NCI-H2171 treated with DMSO at 0.1 percent for 48 hours (cell line): Measurements from ENCODE around the gene TRIM69.
"Not testable (repeated sequence)": the region's sequence is repeated elsewhere in the genome, so short reads cannot be mapped to it uniquely, and the experiment has no call there.

Experiments used
- DNase-seq: peaks from one replicate; lab custom pipeline; 2025; lab: John Stamatoyannopoulos, UW

The TRIM69 gene

DNA sequence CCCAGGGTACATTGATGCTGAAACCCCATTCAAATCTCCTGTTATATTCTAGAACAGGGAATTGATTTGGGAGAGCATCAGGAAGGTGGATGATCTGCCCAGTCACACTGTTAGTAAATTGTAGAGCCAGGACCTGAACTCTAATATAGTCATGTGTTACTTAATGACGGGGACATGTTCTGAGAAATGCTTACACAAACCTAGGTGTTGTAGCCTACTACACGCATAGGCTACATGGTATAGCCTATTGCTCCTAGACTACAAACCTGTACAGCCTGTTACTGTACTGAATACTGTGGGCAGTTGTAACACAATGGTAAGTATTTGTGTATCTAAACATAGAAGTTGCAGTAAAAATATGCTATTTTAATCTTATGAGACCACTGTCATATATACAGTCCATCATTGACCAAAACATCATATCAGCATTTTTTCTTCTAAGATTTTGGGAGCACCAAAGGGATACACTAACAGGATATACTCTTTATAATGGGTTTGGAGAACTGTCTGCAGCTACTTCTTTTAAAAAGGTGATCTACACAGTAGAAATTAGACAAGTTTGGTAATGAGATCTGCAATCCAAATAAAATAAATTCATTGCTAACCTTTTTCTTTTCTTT, 19.2 kb upstream of the TRIM69 start:
- no peak for DNase-seq

DNA sequence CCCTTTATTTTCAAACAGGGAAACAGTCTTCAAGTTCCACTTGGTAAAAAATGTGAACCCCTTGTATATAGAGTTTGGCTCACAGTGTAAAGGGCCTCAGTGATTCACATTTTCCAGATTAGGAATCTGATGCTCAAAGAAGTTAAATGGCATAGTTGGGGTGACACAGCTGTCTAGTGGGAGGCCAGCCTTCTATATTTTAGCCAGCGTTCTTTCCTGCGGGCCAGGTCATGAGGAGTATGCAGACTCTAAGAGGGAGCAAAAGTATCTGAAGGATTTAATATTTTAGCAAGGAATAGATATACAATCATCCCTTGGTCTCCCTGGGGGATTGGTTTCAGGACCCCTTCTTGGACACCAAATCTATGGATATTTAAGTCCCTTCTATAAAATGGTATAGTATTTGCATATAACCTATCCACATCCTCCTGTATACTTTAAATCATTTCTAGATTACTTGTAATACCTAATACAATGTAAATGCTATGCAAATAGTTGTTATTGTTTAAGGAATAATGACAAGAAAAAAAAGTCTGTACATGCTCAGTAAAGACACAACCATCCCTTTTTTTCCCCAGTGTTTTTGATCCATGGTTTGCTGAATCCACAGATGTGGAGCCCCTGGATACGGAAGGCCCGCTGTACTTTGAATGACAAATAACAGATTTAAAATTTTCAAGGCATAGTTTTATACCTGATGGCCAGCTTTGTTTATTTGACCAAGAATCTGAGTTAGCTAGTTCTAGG, 18.0 kb upstream of the TRIM69 start:
- DNase-seq, result no peak

DNA sequence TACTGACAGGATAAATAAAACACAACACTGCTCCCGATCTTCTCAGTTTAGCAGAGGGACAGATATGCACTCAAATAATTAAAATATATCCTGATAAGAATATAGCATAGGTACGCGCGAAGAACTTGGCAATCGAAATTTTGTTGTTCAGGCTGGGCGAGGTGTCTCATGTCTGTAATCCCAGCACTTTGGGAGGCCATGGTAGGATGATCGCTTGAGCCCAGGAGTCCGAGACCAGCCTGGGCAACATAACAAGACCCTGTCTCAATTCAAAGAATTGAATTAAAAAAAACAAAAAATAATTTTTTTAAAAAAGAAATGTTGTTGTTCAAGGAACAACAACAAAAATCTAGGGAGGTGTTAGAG, 17.4 kb upstream of the TRIM69 start:
- no peak for DNase-seq

DNA sequence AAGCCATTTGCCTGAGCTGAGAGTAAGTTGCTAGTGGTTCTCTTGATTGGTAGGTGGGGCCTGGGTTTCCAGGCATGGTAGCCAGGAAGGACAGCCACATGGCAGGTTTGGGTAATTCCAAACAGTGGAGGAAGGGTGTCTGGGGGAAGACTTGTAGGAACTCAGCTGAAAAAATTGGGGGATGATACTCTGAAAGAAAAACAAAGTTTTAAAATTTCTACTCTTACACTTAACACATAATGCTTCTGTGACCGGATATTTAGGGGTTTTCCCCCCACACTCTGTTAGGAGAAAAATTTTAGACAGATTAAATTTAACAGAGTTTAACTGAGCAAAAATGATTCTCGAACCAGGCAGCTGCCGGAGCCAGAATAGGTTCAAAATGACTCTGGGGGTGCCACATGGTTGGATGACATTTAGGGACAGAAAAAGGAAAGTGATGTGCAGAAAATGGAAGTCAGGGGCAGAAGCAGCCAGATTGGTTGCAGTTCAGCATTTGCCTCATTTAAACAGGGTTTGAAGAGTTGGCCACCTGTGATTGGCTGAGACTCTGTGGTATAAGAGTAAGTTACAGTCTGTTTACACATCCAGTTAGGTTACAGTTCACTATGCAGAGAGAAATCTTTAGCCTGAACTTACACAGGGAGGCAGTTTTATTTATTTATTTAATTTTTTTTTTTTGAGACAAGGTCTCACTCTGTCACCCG, 16.9 kb upstream of the TRIM69 start:
- peak; percentile 11 for DNase-seq

DNA sequence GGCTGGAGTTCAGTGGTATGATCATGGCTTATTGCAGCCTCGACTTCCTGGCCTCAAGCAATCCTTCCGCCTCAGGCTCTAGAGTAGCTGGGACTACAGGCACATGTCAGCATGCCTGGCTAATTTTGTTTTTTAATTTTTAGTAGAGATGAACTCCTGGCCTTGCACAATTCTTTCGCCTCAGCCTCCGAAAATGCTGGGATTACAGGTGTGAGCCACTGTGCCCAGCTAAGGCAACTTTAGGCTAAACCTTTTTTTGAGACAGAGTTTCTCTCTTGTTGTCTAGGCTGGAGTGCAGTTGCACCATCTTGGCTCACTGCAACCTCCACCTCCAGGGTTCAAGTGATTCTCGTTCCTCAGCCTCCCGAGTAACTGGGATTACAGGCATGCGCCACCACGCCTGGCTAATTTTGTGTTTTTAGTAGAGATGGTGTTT, 16.3 kb upstream of the TRIM69 start:
- not testable (repeated sequence) for DNase-seq

DNA sequence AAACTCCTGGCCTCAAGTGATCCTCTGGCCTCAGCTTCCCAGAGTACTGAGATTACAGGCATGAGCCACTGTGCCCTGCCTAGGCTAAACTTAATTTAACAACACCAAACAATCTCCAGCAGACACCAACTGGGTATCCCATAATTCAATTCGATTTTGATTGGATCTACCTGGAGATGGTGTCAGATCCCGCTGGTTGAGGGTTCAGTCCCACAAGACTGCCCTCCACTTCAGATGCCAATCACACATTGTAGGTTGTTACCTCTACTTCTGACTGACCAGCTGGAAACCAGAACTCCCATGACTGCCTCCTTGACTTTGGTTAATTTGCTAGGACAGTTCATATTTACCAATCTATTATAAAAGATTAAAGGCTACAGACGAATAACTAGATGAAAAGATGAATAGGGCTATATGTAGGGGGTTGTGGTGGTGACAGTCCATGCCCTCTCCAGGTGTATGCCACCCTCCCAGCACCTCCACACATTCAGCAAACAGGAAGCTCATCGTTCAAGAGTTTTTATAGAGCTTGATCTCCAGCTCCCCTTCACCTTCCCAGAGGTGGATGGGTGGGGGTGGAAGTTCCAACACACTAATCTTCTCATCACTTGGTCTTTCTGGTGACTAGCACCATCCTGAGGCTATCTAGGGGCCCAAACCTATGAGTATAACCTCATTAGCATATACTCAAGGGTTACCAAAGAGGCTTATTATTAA, 15.7 kb upstream of the TRIM69 start:
- DNase-seq, result no peak

DNA sequence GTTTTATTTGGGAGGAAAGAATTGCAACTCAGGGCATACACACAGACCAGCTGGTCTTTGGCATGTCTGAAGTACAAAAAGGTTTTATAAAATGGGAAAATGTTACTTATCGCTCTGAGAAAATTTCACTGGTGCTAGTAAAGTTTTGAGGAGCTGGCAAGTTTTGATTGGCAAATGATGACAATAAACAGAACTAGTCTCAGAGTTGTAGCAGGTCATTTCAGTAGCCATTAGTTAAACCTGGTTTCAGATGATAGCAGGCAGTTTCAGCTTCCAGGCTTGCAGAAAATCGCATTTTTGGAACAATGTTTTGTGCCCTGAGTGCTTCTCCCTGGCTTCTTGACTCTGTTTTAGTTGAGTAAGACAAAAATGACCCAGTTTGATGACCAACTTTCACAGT, 14.3 kb upstream of the TRIM69 start:
- no peak for DNase-seq

DNA sequence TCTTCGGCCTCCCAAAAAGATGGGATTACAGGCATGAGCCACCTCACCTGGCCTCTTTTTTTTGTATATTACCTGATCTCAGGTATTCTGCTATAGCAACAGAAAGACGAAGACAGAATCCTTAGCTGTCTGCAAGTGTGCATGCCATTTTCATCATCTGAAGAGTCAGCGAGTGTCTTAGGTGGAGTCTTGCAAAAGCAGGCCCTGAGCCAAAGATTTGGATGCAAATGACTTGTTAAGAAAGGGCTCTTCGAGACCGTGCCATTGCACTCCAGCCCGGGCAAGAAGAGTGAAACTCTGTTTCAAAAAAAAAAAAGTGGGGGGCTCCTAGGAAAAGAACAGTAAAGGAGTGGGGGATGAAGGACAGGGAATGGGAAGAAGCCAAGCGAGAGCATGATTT, 10.2 kb upstream of the TRIM69 start:
- DNase-seq, result no peak

DNA sequence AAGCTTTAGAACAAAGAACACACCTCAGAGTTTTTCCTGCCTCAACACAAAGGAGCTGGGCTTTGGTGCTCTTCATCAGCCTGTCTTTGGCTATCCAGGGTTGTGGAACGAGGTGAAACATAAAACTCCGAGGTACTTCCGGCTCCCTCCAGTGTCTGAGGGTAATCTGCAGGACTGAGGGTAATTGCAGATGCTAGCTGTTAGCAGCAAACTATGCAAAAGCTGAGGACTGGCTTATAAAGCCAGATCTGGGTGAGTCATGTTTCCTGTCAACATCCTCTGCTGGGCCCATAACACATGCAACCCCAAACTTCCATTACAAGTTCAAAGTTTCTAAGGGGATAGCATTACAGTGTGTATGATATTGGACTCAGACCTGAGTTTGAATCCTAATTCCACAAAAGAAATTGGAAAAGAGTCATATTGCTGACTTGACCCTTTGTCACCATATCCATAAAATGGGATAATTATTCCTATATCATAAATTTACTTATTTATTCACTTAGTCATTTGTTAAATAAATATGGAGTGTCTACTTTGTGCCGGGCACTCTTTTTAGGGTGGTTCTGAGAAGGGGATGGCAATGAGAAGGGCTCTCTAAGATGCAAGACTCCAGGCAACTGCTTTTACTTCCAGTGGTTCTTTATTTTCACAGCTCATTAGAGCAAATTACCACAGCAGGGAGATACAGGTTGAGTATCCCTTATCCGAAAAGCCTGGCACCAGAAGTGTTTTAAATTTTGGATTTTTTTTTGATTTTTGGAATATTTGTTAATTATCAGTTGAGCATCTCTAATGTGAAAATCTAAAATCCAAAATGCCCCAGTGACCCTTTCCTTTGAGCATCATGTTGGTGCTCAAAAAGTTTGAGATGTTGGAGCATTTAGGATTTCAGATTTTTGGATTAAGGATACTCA, 9.5 kb upstream of the TRIM69 start:
- no peak for DNase-seq

DNA sequence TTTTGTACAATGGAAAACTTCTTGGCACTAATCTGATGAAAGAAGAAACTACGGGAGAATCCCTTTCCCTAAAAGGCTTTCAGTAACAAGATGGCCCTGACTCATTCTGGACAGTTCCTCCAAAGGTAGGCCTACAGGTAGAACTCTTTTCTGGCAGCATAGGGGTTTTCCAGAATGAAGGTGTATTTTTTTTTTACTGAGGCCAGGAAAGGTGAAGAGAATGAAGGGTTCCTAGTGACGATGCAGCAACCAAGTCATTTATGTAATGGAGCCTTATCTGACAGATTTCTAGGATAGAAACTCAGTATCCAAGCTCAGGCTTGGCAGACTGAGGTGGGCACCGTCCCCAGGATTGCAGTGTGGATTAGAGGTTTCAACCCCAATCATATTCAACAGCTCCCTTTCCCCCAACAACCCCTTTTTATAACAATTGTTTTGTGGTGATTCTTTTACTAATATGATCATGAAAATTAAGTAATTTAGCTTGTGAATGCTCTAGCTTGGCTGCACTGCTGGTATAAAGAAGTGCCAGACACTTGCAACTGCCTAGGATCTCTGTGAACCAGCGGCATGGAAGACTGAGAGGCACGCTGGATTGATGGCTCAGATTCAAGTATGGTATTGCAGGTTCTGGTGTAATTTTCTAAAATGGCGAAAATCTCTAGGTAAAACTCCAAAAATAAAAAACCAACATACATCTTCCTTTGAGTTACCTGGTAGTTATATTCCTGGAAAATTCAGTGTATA, 8.7 kb upstream of the TRIM69 start:
- DNase-seq, result no peak

DNA sequence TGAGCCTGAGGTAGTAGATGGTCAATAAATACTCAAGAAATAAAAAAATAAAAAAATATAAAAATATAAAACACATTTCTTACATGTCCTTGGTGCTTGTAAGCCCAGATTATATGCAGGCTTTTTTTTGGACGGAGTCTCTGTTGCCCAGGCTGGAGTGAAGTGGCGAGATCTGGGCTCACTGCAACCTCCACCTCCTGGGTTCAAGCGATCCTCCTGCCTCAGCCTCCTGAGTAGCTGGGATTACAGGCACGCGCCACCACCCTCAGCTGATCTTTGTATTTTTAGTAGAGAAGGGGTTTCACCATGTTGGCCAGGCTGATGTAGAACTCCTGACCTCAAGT, 8.1 kb upstream of the TRIM69 start:
- not testable (repeated sequence) for DNase-seq

DNA sequence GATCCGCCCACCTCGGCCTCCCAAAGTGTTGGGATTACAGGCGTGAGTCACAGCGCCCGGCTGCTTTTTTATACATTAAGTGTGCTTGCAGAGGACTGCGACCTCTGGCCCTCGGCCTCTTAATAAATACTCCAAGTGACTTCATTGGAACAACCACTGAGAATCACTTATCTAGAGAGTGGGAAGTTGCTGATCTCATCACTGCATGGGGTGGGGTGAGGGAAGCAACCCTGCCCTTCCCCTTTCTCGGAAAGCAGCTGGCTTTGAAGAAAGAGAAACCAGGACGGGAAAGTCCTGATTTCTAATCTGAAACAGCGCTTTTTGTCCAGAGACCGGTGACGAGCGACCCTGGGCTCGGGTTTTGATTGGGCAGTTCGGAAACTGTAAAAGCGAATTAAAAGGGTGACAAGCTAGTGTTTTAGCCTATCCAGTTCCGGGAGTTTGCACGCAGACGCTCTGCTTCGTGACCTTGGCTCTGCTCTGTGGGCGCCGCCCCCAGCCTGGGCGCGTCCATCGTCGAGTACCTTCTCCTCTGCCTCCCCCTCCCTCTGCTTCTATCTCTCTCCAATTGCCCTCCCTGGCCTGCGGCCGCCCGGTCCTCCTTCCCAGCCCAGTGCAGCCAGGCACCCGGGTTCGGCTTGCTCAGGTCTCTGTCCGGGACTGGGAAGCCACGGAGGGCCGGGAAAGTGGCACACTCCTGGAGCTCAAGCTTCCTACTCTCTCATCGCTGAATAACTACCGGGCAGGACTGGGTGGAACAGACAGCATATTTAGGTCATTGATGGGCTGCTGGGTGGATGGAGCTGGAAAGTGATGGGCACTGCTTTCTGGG, 7.5 kb upstream of the TRIM69 start:
- DNase-seq, result peak; percentile 98

DNA sequence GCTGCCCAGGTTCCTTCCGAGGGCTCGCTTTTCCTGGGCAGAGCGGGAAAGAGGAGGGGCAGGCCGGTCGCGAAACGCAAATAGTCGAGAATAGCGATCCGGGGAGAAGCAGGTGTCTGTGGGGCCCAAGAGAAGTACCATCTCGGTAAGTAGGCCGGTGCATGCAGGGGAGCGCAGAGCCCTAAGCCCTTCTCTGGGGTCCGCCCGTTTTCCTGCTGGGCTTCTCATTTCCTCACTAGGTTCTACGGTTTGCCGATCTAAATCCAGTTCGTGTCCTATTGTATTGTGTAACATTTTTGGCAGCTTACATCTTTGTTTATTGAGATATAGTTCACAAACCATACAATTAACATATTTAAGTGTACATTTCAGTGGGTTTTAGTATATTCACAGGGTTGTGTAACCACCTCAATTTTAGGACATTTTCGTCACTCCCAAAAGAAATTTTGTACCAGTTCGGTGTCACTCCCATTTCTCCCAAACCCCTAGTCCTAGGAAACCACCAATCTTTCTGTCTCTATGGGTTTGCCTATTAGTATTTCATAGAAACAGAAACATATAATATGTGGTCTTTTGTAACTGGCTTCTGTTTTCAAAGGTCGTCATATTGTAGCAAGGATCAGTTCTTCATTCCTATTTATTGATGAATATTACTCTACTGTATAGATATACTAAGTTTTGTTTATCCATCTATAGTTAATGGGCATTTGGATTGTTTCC, 6.8 kb upstream of the TRIM69 start:
- peak; percentile 59 for DNase-seq

DNA sequence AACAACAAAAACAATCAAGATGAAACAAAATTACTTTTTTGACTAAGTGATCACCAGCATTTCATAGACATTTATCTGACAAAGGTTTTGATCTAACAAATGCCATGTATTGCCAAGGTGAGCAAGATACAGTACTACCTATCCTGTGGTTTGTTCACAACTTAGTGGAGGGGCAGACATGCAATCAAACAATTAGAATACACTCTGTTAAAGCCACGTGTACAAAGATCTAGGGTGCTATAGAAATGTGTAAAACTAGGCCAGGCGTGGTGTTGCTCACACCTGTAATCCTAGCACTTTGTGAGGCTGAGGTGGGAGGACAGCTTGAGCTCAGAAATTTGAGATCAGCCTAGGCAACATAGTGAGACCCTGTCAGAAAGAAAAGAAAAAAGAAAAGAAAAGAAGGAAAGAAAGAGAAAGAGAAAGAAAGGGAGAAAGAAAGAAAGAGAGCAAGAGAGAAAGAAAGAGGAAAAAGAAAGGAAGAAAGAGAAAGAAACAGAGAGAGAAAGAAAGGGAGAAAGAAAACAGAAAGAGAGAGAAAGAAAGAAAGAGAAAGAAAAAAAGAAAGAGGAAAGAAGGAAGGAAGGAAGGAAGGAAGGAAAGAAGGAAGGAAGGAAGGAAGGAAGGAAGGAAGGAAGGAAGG, 1.4 kb upstream of the TRIM69 start:
- no peak for DNase-seq

DNA sequence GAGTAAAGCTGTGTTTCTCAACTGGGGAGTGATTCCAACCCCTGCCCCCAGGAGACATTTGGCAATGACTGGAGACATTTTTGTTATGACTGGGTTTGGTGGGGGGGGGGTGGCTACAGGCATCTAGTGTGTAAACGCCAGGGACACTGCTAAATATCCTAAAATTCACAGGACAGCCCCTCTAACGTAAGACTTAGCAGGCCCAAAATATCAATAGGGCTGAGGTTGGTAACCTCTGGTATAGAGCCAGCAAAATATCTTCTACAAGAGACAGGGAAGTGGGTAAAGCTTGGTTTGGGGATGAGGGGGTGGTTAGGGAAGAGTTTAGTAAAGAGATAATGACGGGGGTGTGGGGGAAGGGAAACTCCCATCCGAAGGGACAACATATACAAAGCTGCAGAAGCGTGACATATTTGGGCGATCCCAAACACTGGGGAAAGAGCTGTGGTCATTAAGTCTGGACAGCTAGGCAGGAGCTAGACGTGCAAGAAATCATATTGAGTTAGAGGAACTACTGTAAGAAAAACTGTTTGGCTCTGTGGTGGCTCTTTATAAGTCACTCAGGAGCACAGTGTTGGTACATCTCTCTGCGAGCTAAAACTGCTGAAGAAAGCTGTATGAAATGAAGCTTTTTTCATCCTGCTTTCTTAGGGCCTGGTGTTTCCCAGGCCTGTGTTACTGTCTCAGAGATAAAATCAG, 697 bp upstream of the TRIM69 start:
- DNase-seq, result no peak

DNA sequence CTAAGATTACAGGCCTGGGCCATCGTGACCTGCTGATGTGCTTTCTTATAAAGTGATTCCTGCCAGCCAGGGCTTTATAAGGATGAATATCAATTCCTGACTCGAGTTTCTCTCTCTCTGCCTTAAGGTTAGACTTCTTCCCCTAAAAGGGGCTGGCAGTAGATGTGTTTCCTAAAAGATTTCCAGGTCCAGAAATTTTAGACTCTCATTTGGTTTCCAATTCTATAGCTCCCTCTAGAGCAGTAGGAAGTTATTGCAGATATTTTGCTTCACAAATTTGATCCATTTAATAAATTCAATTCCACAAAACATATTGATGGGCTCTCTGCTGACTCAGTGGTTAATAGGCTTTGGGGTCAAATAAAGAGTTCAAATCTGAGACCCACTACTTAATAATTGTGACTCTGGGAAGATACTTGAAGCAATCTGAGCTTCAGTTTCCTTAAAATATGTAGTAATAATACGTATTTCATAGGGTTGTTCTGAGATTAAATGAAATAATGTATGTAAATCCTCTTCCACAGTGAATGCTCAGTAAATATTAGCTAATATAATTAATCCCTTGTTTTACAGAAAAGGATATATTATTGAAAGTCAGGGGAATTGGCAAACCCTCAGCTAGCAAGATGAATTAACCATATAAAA, 2.1 kb downstream of the TRIM69 start:
- DNase-seq, result peak; percentile 4

DNA sequence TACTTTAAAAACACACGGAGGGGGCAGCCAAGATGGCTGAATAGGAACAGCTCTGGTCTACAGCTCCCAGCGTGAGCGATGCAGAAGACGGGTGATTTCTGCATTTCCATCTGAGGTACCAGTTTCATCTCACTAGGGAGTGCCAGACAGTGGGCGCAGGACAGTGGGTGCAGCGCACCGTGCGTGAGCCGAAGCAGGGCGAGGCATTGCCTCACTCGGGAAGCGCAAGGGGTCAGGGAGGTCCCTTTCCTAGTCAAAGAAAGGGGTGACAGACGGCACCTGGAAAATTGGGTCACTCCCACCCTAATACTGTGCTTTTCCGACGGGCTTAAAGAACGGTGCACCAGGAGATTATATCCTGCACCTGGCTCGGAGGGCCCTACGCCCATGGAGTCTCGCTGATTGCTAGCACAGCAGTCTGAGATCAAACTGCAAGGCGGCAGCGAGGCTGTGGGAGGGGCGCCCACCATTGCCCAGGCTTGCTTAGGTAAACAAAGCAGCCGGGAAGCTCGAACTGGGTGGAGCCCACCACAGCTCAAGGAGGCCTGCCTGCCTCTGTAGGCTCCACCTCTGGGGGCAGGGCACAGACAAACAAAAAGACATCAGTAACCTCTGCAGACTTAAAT, 3.0 kb downstream of the TRIM69 start:
- not testable (repeated sequence) for DNase-seq
